ENCODE results near the gene STK38. TPM values are rescaled to one million over a fixed set of nuclear protein-coding genes. Genes with fewer than 3 reads are reported as not detected.

STK38 gene
- total and polyA plus RNA-seq, 2 of the 4 experiments (the other 2 are of a cell fraction), result 10.6 to 19.7 TPM

GRCh38 chr6:36516988-36517387, 30.3 kb downstream of the STK38 start:
- Histone ChIP-seq H2BK5ac (ENCODE audit: low read depth, low read length, poor library complexity, severe bottlenecking) (no peak overlapping the region), H3K18ac (ENCODE audit: low read depth, low read length) (no peak overlapping the region), H3K4me2 (ENCODE audit: low read depth, low read length) (no peak overlapping the region), H3K27me3 (ENCODE audit: control insufficient read depth, insufficient read depth, low read length) (no peaks in the 10 kb centered on the region), H2BK15ac (ENCODE audit: low read depth, low read length) (no peak overlapping the region), H3K4ac (ENCODE audit: low read depth, low read length) (no peak overlapping the region), H4K91ac (ENCODE audit: insufficient read depth, low read depth, low read length) (no peak overlapping the region), H3K23ac (ENCODE audit: low read depth, low read length) (no peak overlapping the region), H2BK120ac (ENCODE audit: low read depth, low read length) (no peak overlapping the region), H4K8ac (ENCODE audit: low read depth in 2 of 2, low read length in 2 of 2) (no peak overlapping the region), H2BK20ac (ENCODE audit: low read depth, low read length) (no peak overlapping the region), H3K14ac (replicated peaks; ENCODE audit: low read depth, low read length) (no peak overlapping the region), H3K9me1 (ENCODE audit: insufficient read depth, low read length) (peaks cover 7% of the 10 kb centered on the region; the same call in 1 of the 2 replicates), H3K9me3 (ENCODE audit: control insufficient read depth, insufficient read depth, low read length) (no peaks in the 10 kb centered on the region), H2AK5ac (ENCODE audit: low read depth, low read length) (no peak overlapping the region), H2AK9ac (replicated peaks; ENCODE audit: low read depth, low read length, poor library complexity) (no peak overlapping the region), H4K20me1 (ENCODE audit: insufficient read depth, low read length) (no peaks in the 10 kb centered on the region), H3K4me3 (ENCODE audit: insufficient read depth, low read depth, low read length) (no peak overlapping the region), H4K5ac (ENCODE audit: low read depth, low read length) (no peak overlapping the region), H3K56ac (ENCODE audit: extremely low read depth, insufficient read depth, low read length) (no peak overlapping the region), H3K9ac (ENCODE audit: low read depth, low read length) (no peak overlapping the region), H3K36me3 (ENCODE audit: control insufficient read depth, insufficient read depth, low read length) (peaks cover 17% of the 10 kb centered on the region), H2AFZ (replicated peaks; ENCODE audit: low read length, poor library complexity) (no peak overlapping the region), H3K27ac (ENCODE audit: insufficient read depth, low read length) (no peak overlapping the region), H3K4me1 (ENCODE audit: control insufficient read depth, insufficient read depth, low read length) (no peaks in the 10 kb centered on the region), H3K79me1 (ENCODE audit: low read depth in 1 of 2, low read length in 2 of 2) (peaks cover 3 to 8% of the 10 kb centered on the region in 2 experiments; a peak in 2 of 4 replicates)
- ChIA-PET POLR2A (ENCODE audit: unreplicated experiment) (no interaction called here), CTCF (no interaction called here)
- ATAC-seq (ENCODE audit: low read depth) (no peak), DNase-seq (no peak)
- in situ Hi-C loops (cut with MboI; ENCODE audit: low sequenced_read_pairs) (no loop called here), dilution Hi-C loops (cut with HindIII; ENCODE audit: low sequenced_read_pairs, unreplicated experiment) (no loop called here), intact Hi-C loops (cut with micrococcal nuclease) (no loop called here)
- no TSS peak for BruUV-seq (replicated peaks)
- TF ChIP-seq RCOR1 (IDR thresholded peaks at IDR 0.05; ENCODE audit: insufficient replicate concordance, low read length), result no peak
- no peak for TF ChIP-seq BHLHE40 (IDR thresholded peaks at IDR 0.05; ENCODE audit: low read depth, low read length)
- no peak for TF ChIP-seq SMC3 (IDR thresholded peaks at IDR 0.05; ENCODE audit: low read depth, low read length)
- no peak for TF ChIP-seq MAZ (IDR thresholded peaks at IDR 0.05; ENCODE audit: borderline replicate concordance, low read depth, low read length)
- no peak for TF ChIP-seq RAD21 (IDR thresholded peaks at IDR 0.05; ENCODE audit: low read length)
- TF ChIP-seq USF2 (IDR thresholded peaks at IDR 0.05; ENCODE audit: low read depth, low read length), result no peak
- TF ChIP-seq MXI1 (IDR thresholded peaks at IDR 0.05; ENCODE audit: borderline replicate concordance, low read depth, low read length), result no peak
- TF ChIP-seq MAFK (IDR thresholded peaks at IDR 0.05; ENCODE audit: low read depth, low read length), result no peak
- no peak for TF ChIP-seq POLR2A (IDR thresholded peaks at IDR 0.05; ENCODE audit: low read depth, low read length)
- TF ChIP-seq CHD1 (IDR thresholded peaks at IDR 0.05; ENCODE audit: low read depth, low read length), result no peak
- TF ChIP-seq RFX5 (IDR thresholded peaks at IDR 0.05; ENCODE audit: low read depth, low read length), result no peak
- TF ChIP-seq CTCF (conservative IDR thresholded peaks at IDR 0.05; ENCODE audit: low read depth, low read length), result no peak
- no peak for TF ChIP-seq CEBPB (IDR thresholded peaks at IDR 0.05; ENCODE audit: low read depth, low read length)
- TF ChIP-seq, protein P1, sequence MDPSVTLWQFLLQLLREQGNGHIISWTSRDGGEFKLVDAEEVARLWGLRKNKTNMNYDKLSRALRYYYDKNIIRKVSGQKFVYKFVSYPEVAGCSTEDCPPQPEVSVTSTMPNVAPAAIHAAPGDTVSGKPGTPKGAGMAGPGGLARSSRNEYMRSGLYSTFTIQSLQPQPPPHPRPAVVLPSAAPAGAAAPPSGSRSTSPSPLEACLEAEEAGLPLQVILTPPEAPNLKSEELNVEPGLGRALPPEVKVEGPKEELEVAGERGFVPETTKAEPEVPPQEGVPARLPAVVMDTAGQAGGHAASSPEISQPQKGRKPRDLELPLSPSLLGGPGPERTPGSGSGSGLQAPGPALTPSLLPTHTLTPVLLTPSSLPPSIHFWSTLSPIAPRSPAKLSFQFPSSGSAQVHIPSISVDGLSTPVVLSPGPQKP (IDR thresholded peaks at IDR 0.05; ENCODE audit: borderline replicate concordance, low read depth, low read length), result no peak
- TF ChIP-seq NFE2L2 (IDR thresholded peaks at IDR 0.05; ENCODE audit: low read depth, low read length), result no peak
- TF ChIP-seq FOS (IDR thresholded peaks at IDR 0.05; ENCODE audit: low read depth, low read length), result no peak
